GM12878 (cell line): ENCODE results near the gene ARL15. TPM values are rescaled to one million over a fixed set of nuclear protein-coding genes. Genes with fewer than 3 reads are reported as not detected.

Experiments
- ATAC-seq: fragments of 200-7000 bp; cut with Tn5 transposase; 3 replicates; pipeline ENCODE4 v1.9.1; 2020; ENCODE audit warnings: mild to moderate bottlenecking, moderate library complexity
- BruUV-seq: library from RNA; stranded (reverse); fragments of 400-500 nt; replicated peaks from 2 replicates; lab custom pipeline; 2021; lab: Mats Ljungman, UMichigan
- CTCF ChIA-PET: fragments of 300-600 bp; sonication (Branson Sonifier 250); formaldehyde crosslinking; extraction: SDS; loops from one replicate; lab custom pipeline; 2021; ENCODE audit warnings: inconsistent platforms; lab: Yijun Ruan, JAX
- POLR2A ChIA-PET: fragments of 350-600 bp; formaldehyde crosslinking; extraction: SDS; loops from one replicate; lab custom pipeline; 2021; ENCODE audit warnings: inconsistent platforms; lab: Charles Lee
- RAD21 ChIA-PET: fragments of 300-600 bp; sonication (Branson Sonifier 250); formaldehyde crosslinking; loops from one replicate; lab custom pipeline; 2023; ENCODE audit warnings: antibody characterized with exemption; ENCODE audit not compliant: unreplicated experiment; lab: Charles Lee
- SMC1A ChIA-PET: fragments of 300-600 bp; sonication (Branson Sonifier 250); formaldehyde crosslinking; loops from one replicate; lab custom pipeline; 2023; ENCODE audit not compliant: unreplicated experiment, uncharacterized antibody; lab: Charles Lee
- DNase-seq: peaks from one replicate; pipeline ENCODE4 v3.0.0-alpha.2; 2011; ENCODE audit warnings: low read depth, low spot score
- FAIRE-seq: peaks from 3 replicates; lab custom pipeline; 2011; peaks lifted over from hg19 to GRCh38; lab: Jason Lieb, UNC
- H2AFZ ChIP-seq: 2 replicates; pipeline ENCODE4 v1.6.0; 2011; ENCODE audit warnings: low read depth, low read length, control low read depth; ENCODE audit not compliant: control insufficient read depth
- H3K27ac ChIP-seq: 2 replicates; pipeline ENCODE4 v1.5.1; 2011; ENCODE audit warnings: control low read depth; ENCODE audit not compliant: control insufficient read depth, insufficient read depth
- H3K27me3 ChIP-seq, 2 experiments: replicated peaks in 1 of 2; 2 replicates each; pipeline versions ENCODE4 v1.6.0 to v1.6.1; 2011; ENCODE audit warnings: low read length in 1 of 2; ENCODE audit not compliant: control insufficient read depth in 2 of 2, insufficient read depth in 2 of 2
- H3K36me3 ChIP-seq, 2 experiments: 2 replicates each; pipeline ENCODE4 v1.5.1; 2011; ENCODE audit warnings: low read length in 1 of 2; ENCODE audit not compliant: control insufficient read depth in 2 of 2, insufficient read depth in 2 of 2
- H3K4me1 ChIP-seq: 2 replicates; pipeline ENCODE4 v1.6.1; 2011; ENCODE audit warnings: mild to moderate bottlenecking, low read length, moderate library complexity, mixed read lengths; ENCODE audit not compliant: control insufficient read depth, insufficient read depth
- H3K4me2 ChIP-seq: 2 replicates; pipeline ENCODE4 v1.6.0; 2011; ENCODE audit warnings: control low read depth; ENCODE audit not compliant: control insufficient read depth, insufficient read depth
- H3K4me3 ChIP-seq: fragments of 200-600 bp; sonication (generic); 2 replicates; pipeline ENCODE4 v1.5.1; 2016
- H3K79me2 ChIP-seq: 2 replicates; pipeline ENCODE4 v1.6.0; 2011; ENCODE audit warnings: low read length; ENCODE audit not compliant: control insufficient read depth, insufficient read depth
- H3K9ac ChIP-seq: 2 replicates; pipeline ENCODE4 v1.8.0; 2011; ENCODE audit warnings: low read length, control low read depth, mixed read lengths; ENCODE audit not compliant: control insufficient read depth, insufficient read depth
- H3K9me3 ChIP-seq: replicated peaks from 3 replicates; pipeline ENCODE4 v1.5.1; 2011; ENCODE audit warnings: mild to moderate bottlenecking, low read length; ENCODE audit not compliant: control insufficient read depth, insufficient read depth
- H4K20me1 ChIP-seq: 2 replicates; pipeline ENCODE4 v1.6.0; 2011; ENCODE audit not compliant: control insufficient read depth, insufficient read depth
- BCLAF1 ChIP-seq: fragments of 450-650 bp; IDR thresholded peaks from 2 replicates; pipeline ENCODE4 v1.6.1; 2017; ENCODE audit warnings: antibody characterized with exemption, mild to moderate bottlenecking, moderate library complexity
- BRCA1 ChIP-seq: IDR thresholded peaks from 2 replicates; pipeline ENCODE4 v1.6.1; 2011; ENCODE audit warnings: low read depth, low read length, improper control_type of control experiment
- CBX3 ChIP-seq: fragments of 200-600 bp; sonication (generic); IDR thresholded peaks from 2 replicates; pipeline ENCODE4 v1.6.1; 2016; ENCODE audit warnings: low read depth, borderline replicate concordance
- CHD4 ChIP-seq: fragments of 200-600 bp; sonication (generic); IDR thresholded peaks from 2 replicates; pipeline ENCODE4 v1.6.1; 2016; ENCODE audit warnings: mild to moderate bottlenecking
- DPF2 ChIP-seq: fragments of 450-650 bp; IDR thresholded peaks from 2 replicates; pipeline ENCODE4 v1.6.1; 2017; ENCODE audit warnings: mild to moderate bottlenecking
- E2F8 ChIP-seq: fragments of 450-650 bp; IDR thresholded peaks from 2 replicates; pipeline ENCODE4 v1.6.1; 2018; ENCODE audit warnings: mild to moderate bottlenecking, low read depth, moderate library complexity; ENCODE audit not compliant: partially characterized antibody
- HDGF ChIP-seq: fragments of 450-650 bp; IDR thresholded peaks from 2 replicates; pipeline ENCODE4 v1.6.1; 2016; ENCODE audit warnings: antibody characterized with exemption
- KDM1A ChIP-seq: fragments of 200-600 bp; sonication (generic); IDR thresholded peaks from 2 replicates; pipeline ENCODE4 v1.6.1; 2016; ENCODE audit warnings: borderline replicate concordance
- NBN ChIP-seq: fragments of 450-650 bp; IDR thresholded peaks from 2 replicates; pipeline ENCODE4 v1.6.1; 2016
- PAX8 ChIP-seq: fragments of 450-650 bp; IDR thresholded peaks from 2 replicates; pipeline ENCODE4 v1.6.1; 2017; ENCODE audit warnings: mild to moderate bottlenecking, moderate library complexity
- PML ChIP-seq: IDR thresholded peaks from 2 replicates; pipeline ENCODE4 v1.6.1; 2012; ENCODE audit warnings: low read length, inconsistent platforms
- RELA ChIP-seq: fragments of 450-650 bp; IDR thresholded peaks from 2 replicates; pipeline ENCODE4 v1.8.0; 2014; ENCODE audit warnings: borderline replicate concordance; ENCODE audit not compliant: partially characterized antibody
- TCF12 ChIP-seq: IDR thresholded peaks from 2 replicates; pipeline ENCODE4 v1.6.1; 2011; ENCODE audit warnings: low read depth, mild to moderate bottlenecking, low read length
- ZBTB40 ChIP-seq: fragments of 450-650 bp; IDR thresholded peaks from 2 replicates; pipeline ENCODE4 v1.6.1; 2016; ENCODE audit warnings: mild to moderate bottlenecking, moderate library complexity, borderline replicate concordance
- ZNF622 ChIP-seq: fragments of 450-650 bp; IDR thresholded peaks from 2 replicates; pipeline ENCODE4 v1.6.1; 2017; ENCODE audit warnings: mild to moderate bottlenecking, inconsistent platforms
- WGBS: methylation state at CpG from one replicate; pipeline ENCODE4 v1.1.6; 2016; ENCODE audit warnings: low lambda C conversion rate; ENCODE audit not compliant: insufficient replicate concordance, insufficient coverage; ENCODE audit errors: missing lambda C conversion rate; 5-methylcytosine and 5-hydroxymethylcytosine counted together
- in situ Hi-C: fragments of 300-500 bp; cut with MboI; formaldehyde crosslinking; loops from 9 replicates; pipeline ENCODE4 v1.14.3; 2018; ENCODE audit warnings: mixed read lengths
- intact Hi-C: fragments of 100-400 bp; cut with micrococcal nuclease; formaldehyde crosslinking; loops from one replicate; pipeline ENCODE4 v1.14.2; 2022; ENCODE audit not compliant: unreplicated experiment
- polyA plus RNA-seq, 11 experiments: library from polyadenylated mRNA; depleted of rRNA in 4 of 11; unstranded in 6 of 11; stranded (reverse) in 5 of 11; fragments of >200 nt; fragmentation: Nextera tagmentation in 4 of 11; fragmentation: Illumina TruSeq in 1 of 11; extraction: Ambion mirVana in 4 of 11; extraction: Trizol in 1 of 11; gene quantifications; 1 replicate in 1 of 11; 2 replicates in 10 of 11; pipeline versions ENCODE4 v1.2.1 to v1.2.3, GENCODE V29; 2011 to 2016; ENCODE audit warnings: inconsistent platforms in 2 of 11, missing spikeins in 2 of 11, low read depth in 1 of 11
- total RNA-seq, 4 experiments: library from RNA; depleted of rRNA in 3 of 4; stranded (reverse); fragments of >200 nt in 3 of 4; fragmentation: Illumina TruSeq in 1 of 4; extraction: Trizol in 1 of 4; gene quantifications; 2 replicates each; pipeline versions ENCODE4 v1.2.1 to v1.2.3, GENCODE V29; 2013 to 2021

The ARL15 gene
- total and polyA plus RNA-seq, 10 of the 15 experiments (the other 5 are each of a cell fraction or from before 2014, with no cell fraction given), result 3.6 to 11.0 (median 7.7) TPM

- SMC1A ChIA-PET, result no interaction called here
- POLR2A ChIA-PET, result no interaction called here
Measured at GRCh38 chr5:54040804-54041203, 269.6 kb downstream of the ARL15 start.

More at GRCh38 chr5:54040804-54041203, 269.6 kb downstream of the ARL15 start:
- H2AFZ ChIP-seq, result no peak overlapping the region
- no peak for DNase-seq
- ATAC-seq, result no peak
- CTCF ChIA-PET, result no interaction called here
- no TSS peak for BruUV-seq
- no peak for FAIRE-seq
- H3K4me3 ChIP-seq, result no peak overlapping the region
- no peaks in the 10 kb centered on the region for H3K27me3 ChIP-seq
- WGBS, result 44% methylated on average over 1 of the region's 1 CpG
- no peaks in the 10 kb centered on the region for H3K36me3 ChIP-seq
- H3K9ac ChIP-seq, result no peak overlapping the region
- H3K9me3 ChIP-seq, result no peaks in the 10 kb centered on the region
- intact Hi-C loops, result no loop called here
- H3K4me2 ChIP-seq, result no peak overlapping the region
- no peaks in the 10 kb centered on the region for H3K79me2 ChIP-seq
- no peak for TF ChIP-seq CBX3
- TF ChIP-seq PML, result no peak
- no peak for TF ChIP-seq BRCA1
- no peak for TF ChIP-seq KDM1A
- TF ChIP-seq CHD4, result no peak
- TF ChIP-seq TCF12, result no peak
- no peak for TF ChIP-seq ZBTB40
- no peak for TF ChIP-seq RELA
- no peak for TF ChIP-seq E2F8
- TF ChIP-seq NBN, result no peak
- no peak for TF ChIP-seq ZNF622
- no peak for TF ChIP-seq BCLAF1
- TF ChIP-seq DPF2, result no peak
- no peak for TF ChIP-seq HDGF
- TF ChIP-seq PAX8, result no peak
- TF ChIP-seq, all 136 proteins: peak for 0
- Histone ChIP-seq H4K20me1 (no peaks in the 10 kb centered on the region), H3K27ac (no peak overlapping the region), H3K4me1 (no peaks in the 10 kb centered on the region)
- RAD21 ChIA-PET, result no interaction called here
- in situ Hi-C loops, result no loop called here
